ENCODE results near the gene KCNT2.

KCNT2 gene

GRCh38 chr1:196444634-196445033, 163.6 kb downstream of the KCNT2 start:
- Histone ChIP-seq H3K9me3 (replicated peaks in 1 of 11) (no peaks in the 10 kb centered on the region), H3K4me1 (no peaks in the 10 kb centered on the region), H3K27ac (no peak overlapping the region), H3K9ac (no peak overlapping the region), H3K4me2 (no peak overlapping the region), H3K36me3 (no peaks in the 10 kb centered on the region), H3K27me3 (no peaks in the 10 kb centered on the region), H4K20me1 (no peaks in the 10 kb centered on the region), H3K4me3 (no peak overlapping the region)
- no peak for TF ChIP-seq Cebpa-rat (IDR thresholded peaks at IDR 0.05)

DNA sequence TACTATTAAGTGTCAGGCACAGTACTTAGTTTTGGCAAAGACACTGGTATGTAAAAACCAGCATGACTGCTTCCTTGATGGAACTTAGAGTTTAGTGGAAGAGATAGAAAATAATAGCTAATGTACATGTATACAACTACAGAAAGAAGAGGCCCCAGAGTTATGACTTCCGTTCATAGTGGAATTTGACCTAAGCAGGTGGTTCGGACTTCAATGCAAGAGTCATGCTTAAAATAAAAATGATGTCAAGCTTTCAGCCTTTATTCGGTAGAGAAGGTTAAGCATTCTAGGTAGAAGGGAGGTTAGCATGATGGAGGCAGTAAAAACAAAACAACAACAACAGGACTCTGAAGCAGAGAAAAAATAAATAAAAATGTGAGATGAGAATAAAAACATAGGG, 165.9 kb downstream of the KCNT2 start:
- no peak for TF ChIP-seq Cebpa-rat (IDR thresholded peaks at IDR 0.05)
- Histone ChIP-seq H3K27ac (no peak overlapping the region), H3K27me3 (no peaks in the 10 kb centered on the region), H3K9me3 (replicated peaks in 1 of 11) (no peaks in the 10 kb centered on the region), H3K4me3 (no peak overlapping the region), H3K4me1 (no peaks in the 10 kb centered on the region), H3K4me2 (no peak overlapping the region), H3K9ac (no peak overlapping the region), H3K36me3 (no peaks in the 10 kb centered on the region), H4K20me1 (no peaks in the 10 kb centered on the region)

GRCh38 chr1:196440711-196441110, 167.5 kb downstream of the KCNT2 start:
- no peaks in the 10 kb centered on the region for H3K27me3 ChIP-seq
- TF ChIP-seq Cebpa-rat (IDR thresholded peaks at IDR 0.05) = no peak
- H3K9ac ChIP-seq = no peak overlapping the region
- no peaks in the 10 kb centered on the region for H3K9me3 ChIP-seq (replicated peaks in 1 of 11)
- H3K27ac ChIP-seq = no peak overlapping the region
- no peaks in the 10 kb centered on the region for H4K20me1 ChIP-seq
- no peaks in the 10 kb centered on the region for H3K36me3 ChIP-seq
- H3K4me1 ChIP-seq = no peaks in the 10 kb centered on the region
- H3K4me2 ChIP-seq = no peak overlapping the region
- H3K4me3 ChIP-seq = no peak overlapping the region

DNA sequence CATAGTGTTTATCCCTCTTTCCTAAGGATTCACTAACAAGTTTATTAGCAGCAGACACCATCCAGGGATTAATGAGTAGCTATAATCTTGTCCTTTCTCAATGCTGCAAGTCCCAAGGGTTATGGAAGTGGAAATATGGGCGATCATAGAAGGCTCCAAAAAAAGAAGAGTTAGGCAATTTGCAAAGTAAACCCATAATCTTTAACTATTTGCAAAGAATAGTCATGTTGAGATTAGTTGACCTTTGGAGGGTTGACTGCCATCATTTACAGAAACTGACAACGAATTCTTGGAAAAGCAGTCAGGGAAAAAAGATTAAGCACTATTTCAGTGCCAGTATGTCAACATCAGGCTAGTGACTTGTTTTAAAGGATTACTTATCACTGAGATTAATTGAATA, 169.9 kb downstream of the KCNT2 start:
- Histone ChIP-seq H3K4me1 (no peaks in the 10 kb centered on the region), H4K20me1 (no peaks in the 10 kb centered on the region), H3K9me3 (replicated peaks in 1 of 11) (no peaks in the 10 kb centered on the region), H3K4me2 (no peak overlapping the region), H3K36me3 (no peaks in the 10 kb centered on the region), H3K27ac (no peak overlapping the region), H3K4me3 (no peak overlapping the region), H3K27me3 (no peaks in the 10 kb centered on the region), H3K9ac (no peak overlapping the region)
- TF ChIP-seq Cebpa-rat (IDR thresholded peaks at IDR 0.05) = no peak

DNA sequence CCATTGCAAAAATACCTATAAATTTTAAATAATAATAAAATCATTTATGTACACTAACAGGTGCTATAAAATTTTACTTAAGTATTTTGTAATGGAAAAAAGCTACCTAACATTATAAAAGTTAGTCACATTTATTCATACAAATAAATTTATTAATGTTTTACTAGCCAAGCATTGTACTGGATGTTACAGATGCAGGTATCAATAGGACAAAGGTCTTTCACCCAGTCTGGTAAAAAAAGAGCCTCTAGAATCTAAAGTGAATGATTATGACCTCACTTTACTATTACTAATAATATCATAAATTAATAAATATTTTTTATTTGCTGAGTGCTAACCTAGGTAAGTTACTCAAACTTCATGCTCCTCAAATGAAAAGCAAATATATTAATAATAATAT, 170.6 kb downstream of the KCNT2 start:
- TF ChIP-seq Cebpa-rat (IDR thresholded peaks at IDR 0.05) = no peak
- H3K9me3 ChIP-seq (replicated peaks in 1 of 11) = no peaks in the 10 kb centered on the region
- H3K27me3 ChIP-seq = no peaks in the 10 kb centered on the region

DNA sequence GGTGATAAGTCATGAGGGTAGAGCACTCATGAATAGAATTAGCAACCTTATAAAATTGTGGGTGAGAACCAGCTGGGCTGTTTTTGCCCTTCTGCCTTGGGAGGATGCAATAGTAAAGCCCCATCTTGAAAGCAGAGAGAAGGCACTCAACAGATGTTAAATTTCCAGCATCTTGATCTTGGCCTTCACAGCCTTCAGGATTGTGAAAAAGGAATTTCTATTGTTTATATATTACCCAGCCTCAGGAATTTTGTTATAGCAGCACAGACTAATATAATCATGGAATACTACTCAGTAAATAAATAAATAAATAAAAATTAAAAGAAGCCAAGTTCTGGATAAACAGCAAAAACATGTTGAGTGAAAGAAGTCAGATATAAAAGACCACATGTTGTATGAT, 175.2 kb downstream of the KCNT2 start:
- no peaks in the 10 kb centered on the region for H4K20me1 ChIP-seq
- H3K27ac ChIP-seq = no peak overlapping the region
- no peak overlapping the region for H3K4me2 ChIP-seq
- no peaks in the 10 kb centered on the region for H3K4me1 ChIP-seq
- no peak for TF ChIP-seq Cebpa-rat (IDR thresholded peaks at IDR 0.05)
- no peaks in the 10 kb centered on the region for H3K36me3 ChIP-seq
- no peak overlapping the region for H3K4me3 ChIP-seq
- no peaks in the 10 kb centered on the region for H3K9me3 ChIP-seq (replicated peaks in 1 of 11)
- no peaks in the 10 kb centered on the region for H3K27me3 ChIP-seq
- H3K9ac ChIP-seq = no peak overlapping the region

More for the DNA sequence above, 170.6 kb downstream of the KCNT2 start:
- H3K4me2 ChIP-seq = no peak overlapping the region
- no peak overlapping the region for H3K4me3 ChIP-seq
- no peaks in the 10 kb centered on the region for H3K36me3 ChIP-seq
- no peaks in the 10 kb centered on the region for H3K4me1 ChIP-seq
- H3K9ac ChIP-seq = no peak overlapping the region
- H3K27ac ChIP-seq = no peak overlapping the region
- no peaks in the 10 kb centered on the region for H4K20me1 ChIP-seq

GRCh38 chr1:196427976-196428734, 180.1 kb downstream of the KCNT2 start:
- Histone ChIP-seq H3K4me3 (no peak overlapping the region), H3K27me3 (no peaks in the 10 kb centered on the region)

DNA sequence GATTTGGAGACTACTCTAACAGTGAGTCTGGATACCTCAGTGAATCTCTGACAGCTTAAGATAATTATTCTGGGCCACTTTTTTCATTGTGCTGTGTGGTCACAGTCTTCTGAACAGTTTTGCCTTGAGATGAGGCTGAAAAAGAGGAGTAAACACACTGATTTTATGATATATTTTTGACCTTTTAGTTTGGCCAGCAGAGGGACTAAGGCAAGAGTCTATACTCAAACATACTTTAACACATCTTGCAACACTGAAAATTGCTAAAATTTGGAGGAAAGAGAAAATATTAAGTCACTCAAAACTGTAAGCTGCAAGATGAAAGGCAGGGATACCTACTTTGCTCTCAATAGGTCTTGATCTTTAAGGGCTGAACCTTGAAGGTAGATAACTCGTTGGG, 182.7 kb downstream of the KCNT2 start:
- no peaks in the 10 kb centered on the region for H3K36me3 ChIP-seq
- H4K20me1 ChIP-seq = no peaks in the 10 kb centered on the region
- H3K9ac ChIP-seq = no peak overlapping the region
- no peaks in the 10 kb centered on the region for H3K4me1 ChIP-seq
- no peaks in the 10 kb centered on the region for H3K27me3 ChIP-seq
- H3K4me3 ChIP-seq = no peak overlapping the region
- H3K4me2 ChIP-seq = no peak overlapping the region
- H3K9me3 ChIP-seq (replicated peaks in 1 of 11) = no peaks in the 10 kb centered on the region
- no peak overlapping the region for H3K27ac ChIP-seq
- TF ChIP-seq Cebpa-rat (IDR thresholded peaks at IDR 0.05) = no peak

More at GRCh38 chr1:196427976-196428734, 180.1 kb downstream of the KCNT2 start:
- Histone ChIP-seq H3K4me1 (no peaks in the 10 kb centered on the region), H3K27ac (no peak overlapping the region), H4K20me1 (no peaks in the 10 kb centered on the region), H3K9me3 (replicated peaks in 1 of 11) (no peaks in the 10 kb centered on the region), H3K36me3 (no peaks in the 10 kb centered on the region), H3K4me2 (no peak overlapping the region), H3K9ac (no peak overlapping the region)
- TF ChIP-seq Cebpa-rat (IDR thresholded peaks at IDR 0.05) = no peak

DNA sequence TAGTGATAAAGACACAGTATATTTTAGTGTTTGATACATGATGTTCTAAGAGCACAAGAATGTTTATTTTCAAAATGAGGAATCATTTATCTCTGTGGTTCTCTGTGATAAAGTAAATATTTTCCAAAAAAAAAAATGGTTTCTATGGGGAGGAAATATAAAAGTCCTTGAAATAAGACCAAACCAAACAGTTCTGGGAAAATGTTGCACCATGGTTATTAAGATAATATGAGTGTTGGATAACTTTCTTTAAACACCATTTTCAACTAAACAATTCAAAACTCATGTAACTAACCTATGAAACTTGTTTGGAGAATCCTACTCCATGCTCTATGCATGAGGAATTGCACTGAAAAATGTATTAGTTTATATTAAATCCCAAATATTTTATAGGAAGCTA, 184.6 kb downstream of the KCNT2 start:
- no peak for TF ChIP-seq Cebpa-rat (IDR thresholded peaks at IDR 0.05)
- H3K4me1 ChIP-seq = no peaks in the 10 kb centered on the region
- no peak overlapping the region for H3K4me2 ChIP-seq
- H3K27me3 ChIP-seq = no peaks in the 10 kb centered on the region
- H4K20me1 ChIP-seq = no peaks in the 10 kb centered on the region
- H3K36me3 ChIP-seq = no peaks in the 10 kb centered on the region
- H3K9me3 ChIP-seq (replicated peaks in 1 of 11) = no peaks in the 10 kb centered on the region
- H3K4me3 ChIP-seq = no peak overlapping the region
- H3K27ac ChIP-seq = no peak overlapping the region
- H3K9ac ChIP-seq = no peak overlapping the region

- H3K27me3 ChIP-seq = no peaks in the 10 kb centered on the region
- no peaks in the 10 kb centered on the region for H4K20me1 ChIP-seq
- no peaks in the 10 kb centered on the region for H3K36me3 ChIP-seq
- H3K9me3 ChIP-seq (replicated peaks in 1 of 11) = no peaks in the 10 kb centered on the region
- no peak for TF ChIP-seq Cebpa-rat (IDR thresholded peaks at IDR 0.05)
- no peak overlapping the region for H3K9ac ChIP-seq
- H3K4me3 ChIP-seq = no peak overlapping the region
- H3K4me1 ChIP-seq = no peaks in the 10 kb centered on the region
- H3K4me2 ChIP-seq = no peak overlapping the region
- H3K27ac ChIP-seq = no peak overlapping the region
Measured at GRCh38 chr1:196418772-196419171, 189.5 kb downstream of the KCNT2 start.
